ENCODE results near the gene BBS5.

DNA sequence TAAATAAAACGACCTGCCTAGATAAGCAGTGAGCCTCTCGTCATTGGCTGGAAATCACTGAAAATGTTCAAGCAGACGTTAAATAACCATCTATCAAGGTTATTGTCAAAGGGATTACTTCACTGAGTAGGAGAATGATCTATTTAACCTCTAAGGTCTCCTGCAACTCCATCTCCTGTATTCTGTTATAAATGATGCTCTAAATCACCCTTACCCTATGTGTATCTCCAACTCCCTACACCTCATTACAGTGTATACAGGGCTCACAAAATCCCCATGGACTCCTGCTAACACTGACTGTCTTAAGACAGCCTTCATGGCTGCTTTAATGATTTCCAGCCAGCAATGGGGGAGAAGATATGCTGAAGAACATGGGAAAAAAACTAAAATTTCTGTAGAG is 31.0 kb upstream of the BBS5 start:
- no peak for TF ChIP-seq POLR2A (IDR thresholded peaks at IDR 0.05; ENCODE audit: low read depth, low read length)
- no peak for TF ChIP-seq POLR2AphosphoS5 (IDR thresholded peaks at IDR 0.05; ENCODE audit: low read depth, low read length)

Data from GM12892 (cell line).